OCI-LY1 (cell line): Measurements from ENCODE around the gene SLC17A9.

Source experiments
- H2AFZ ChIP-seq: fragments of 200-600 bp; sonication (generic), shearing (Covaris generic); 2 replicates; pipeline ENCODE4 v1.6.0; 2014; ENCODE audit warnings: antibody characterized with exemption, mild to moderate bottlenecking, low read length
- H3F3A ChIP-seq: fragments of 200-600 bp; sonication (generic), shearing (Covaris generic); 2 replicates; pipeline ENCODE4 v1.6.0; 2014; ENCODE audit warnings: mild to moderate bottlenecking, antibody characterized with exemption, low read length, moderate library complexity; ENCODE audit not compliant: insufficient read depth
- H3K27ac ChIP-seq: fragments of 200-600 bp; sonication (generic); 2 replicates; pipeline ENCODE4 v1.5.1; 2014; ENCODE audit warnings: low read length, mixed run types, mild to moderate bottlenecking, low read depth; ENCODE audit not compliant: poor library complexity, severe bottlenecking
- H3K27me3 ChIP-seq: fragments of 200-600 bp; sonication (generic); 2 replicates; pipeline ENCODE4 v1.6.0; 2014; ENCODE audit warnings: antibody characterized with exemption, mild to moderate bottlenecking, low read length, moderate library complexity; ENCODE audit not compliant: insufficient read depth
- H3K36me3 ChIP-seq: fragments of 200-600 bp; sonication (generic); 2 replicates; pipeline ENCODE4 v1.6.1; 2014; ENCODE audit warnings: mild to moderate bottlenecking, antibody characterized with exemption, low read length, moderate library complexity, mixed read lengths; ENCODE audit not compliant: insufficient read depth
- H3K4me1 ChIP-seq: fragments of 200-600 bp; sonication (generic); 2 replicates; pipeline ENCODE4 v1.5.1; 2014; ENCODE audit warnings: mild to moderate bottlenecking, low read length, moderate library complexity; ENCODE audit not compliant: insufficient read depth, severe bottlenecking
- H3K4me2 ChIP-seq: fragments of 200-600 bp; sonication (generic), shearing (Covaris generic); 2 replicates; pipeline ENCODE4 v1.6.1; 2014; ENCODE audit warnings: low read length
- H3K4me3 ChIP-seq: fragments of 200-600 bp; sonication (generic); 2 replicates; pipeline ENCODE4 v1.5.1; 2014; ENCODE audit warnings: low read length, low read depth, mild to moderate bottlenecking, mixed read lengths; ENCODE audit not compliant: poor library complexity, severe bottlenecking
- H3K79me2 ChIP-seq: fragments of 200-600 bp; shearing (Covaris generic); 2 replicates; pipeline ENCODE4 v1.6.1; 2016; ENCODE audit warnings: mixed run types, low read length, mixed read lengths; ENCODE audit not compliant: insufficient read depth
- H3K9ac ChIP-seq: fragments of 200-600 bp; sonication (generic), shearing (Covaris generic); 2 replicates; pipeline ENCODE4 v1.6.1; 2014; ENCODE audit warnings: mild to moderate bottlenecking, low read length, mixed read lengths
- H3K9me2 ChIP-seq: fragments of 200-600 bp; sonication (generic), shearing (Covaris generic); 2 replicates; pipeline ENCODE4 v1.6.1; 2014; ENCODE audit warnings: low read depth, mild to moderate bottlenecking, low read length, mixed read lengths
- H3K9me3 ChIP-seq: fragments of 200-600 bp; shearing (Covaris generic); 2 replicates; pipeline ENCODE4 v1.6.1; 2014; ENCODE audit warnings: low read length, mixed read lengths
- H4K20me1 ChIP-seq: fragments of 200-600 bp; sonication (generic), shearing (Covaris generic); 2 replicates; pipeline ENCODE4 v1.6.0; 2016; ENCODE audit warnings: mild to moderate bottlenecking, low read length; ENCODE audit not compliant: insufficient read depth
- EZH2 ChIP-seq: fragments of 200-600 bp; sonication (generic), shearing (Covaris generic); IDR thresholded peaks from 2 replicates; pipeline ENCODE4 v1.8.0; 2017; ENCODE audit warnings: borderline replicate concordance, mixed run types, mild to moderate bottlenecking, antibody characterized with exemption, low read length, moderate library complexity, mixed read lengths
- TF ChIP-seq, protein P1 (sequence below): fragments of 200-600 bp; sonication (generic), shearing (Covaris generic); IDR thresholded peaks from 2 replicates; pipeline ENCODE4 v1.5.1; 2017; ENCODE audit warnings: mild to moderate bottlenecking, antibody characterized with exemption, low read length, moderate library complexity, mixed read lengths

Gene SLC17A9

GRCh38 chr20:62953839-62954703, 1.6 kb downstream of the SLC17A9 start:
- Histone ChIP-seq H3K36me3 (peaks cover 29% of the 10 kb centered on the region), H2AFZ (no peak overlapping the region), H3K4me1 (peaks cover 29% of the 10 kb centered on the region), H3K4me3 (peak overlapping the region; percentile 64), H3K27ac (peak overlapping the region; percentile 89), H3K9me3 (0 out of 2 replicates have a peak, but pooled peaks cover 2% of the 10 kb centered on the region), H3K9me2 (no peaks in the 10 kb centered on the region), H3K27me3 (no peaks in the 10 kb centered on the region), H4K20me1 (no peaks in the 10 kb centered on the region), H3K4me2 (peak overlapping the region; percentile 74), H3F3A (no peaks in the 10 kb centered on the region), H3K9ac (peak overlapping the region; percentile 67), H3K79me2 (no peaks in the 10 kb centered on the region)
- TF ChIP-seq EZH2: no peak
- TF ChIP-seq, protein P1, sequence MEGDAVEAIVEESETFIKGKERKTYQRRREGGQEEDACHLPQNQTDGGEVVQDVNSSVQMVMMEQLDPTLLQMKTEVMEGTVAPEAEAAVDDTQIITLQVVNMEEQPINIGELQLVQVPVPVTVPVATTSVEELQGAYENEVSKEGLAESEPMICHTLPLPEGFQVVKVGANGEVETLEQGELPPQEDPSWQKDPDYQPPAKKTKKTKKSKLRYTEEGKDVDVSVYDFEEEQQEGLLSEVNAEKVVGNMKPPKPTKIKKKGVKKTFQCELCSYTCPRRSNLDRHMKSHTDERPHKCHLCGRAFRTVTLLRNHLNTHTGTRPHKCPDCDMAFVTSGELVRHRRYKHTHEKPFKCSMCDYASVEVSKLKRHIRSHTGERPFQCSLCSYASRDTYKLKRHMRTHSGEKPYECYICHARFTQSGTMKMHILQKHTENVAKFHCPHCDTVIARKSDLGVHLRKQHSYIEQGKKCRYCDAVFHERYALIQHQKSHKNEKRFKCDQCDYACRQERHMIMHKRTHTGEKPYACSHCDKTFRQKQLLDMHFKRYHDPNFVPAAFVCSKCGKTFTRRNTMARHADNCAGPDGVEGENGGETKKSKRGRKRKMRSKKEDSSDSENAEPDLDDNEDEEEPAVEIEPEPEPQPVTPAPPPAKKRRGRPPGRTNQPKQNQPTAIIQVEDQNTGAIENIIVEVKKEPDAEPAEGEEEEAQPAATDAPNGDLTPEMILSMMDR: no peak

- Histone ChIP-seq H3K27ac (no peak overlapping the region), H3K79me2 (no peaks in the 10 kb centered on the region), H3K4me3 (no peak overlapping the region), H3K9me2 (no peaks in the 10 kb centered on the region), H3K4me1 (peaks cover 29% of the 10 kb centered on the region), H3K36me3 (peaks cover 13% of the 10 kb centered on the region), H3K4me2 (no peak overlapping the region), H4K20me1 (no peaks in the 10 kb centered on the region), H2AFZ (no peak overlapping the region), H3K27me3 (no peaks in the 10 kb centered on the region), H3K9ac (no peak overlapping the region), H3K9me3 (no peaks in the 10 kb centered on the region), H3F3A (no peaks in the 10 kb centered on the region)
- no peak for TF ChIP-seq EZH2
- TF ChIP-seq, protein P1: no peak
These were observed 3.2 kb downstream of the SLC17A9 start for GRCh38 chr20:62955519-62956386.

DNA sequence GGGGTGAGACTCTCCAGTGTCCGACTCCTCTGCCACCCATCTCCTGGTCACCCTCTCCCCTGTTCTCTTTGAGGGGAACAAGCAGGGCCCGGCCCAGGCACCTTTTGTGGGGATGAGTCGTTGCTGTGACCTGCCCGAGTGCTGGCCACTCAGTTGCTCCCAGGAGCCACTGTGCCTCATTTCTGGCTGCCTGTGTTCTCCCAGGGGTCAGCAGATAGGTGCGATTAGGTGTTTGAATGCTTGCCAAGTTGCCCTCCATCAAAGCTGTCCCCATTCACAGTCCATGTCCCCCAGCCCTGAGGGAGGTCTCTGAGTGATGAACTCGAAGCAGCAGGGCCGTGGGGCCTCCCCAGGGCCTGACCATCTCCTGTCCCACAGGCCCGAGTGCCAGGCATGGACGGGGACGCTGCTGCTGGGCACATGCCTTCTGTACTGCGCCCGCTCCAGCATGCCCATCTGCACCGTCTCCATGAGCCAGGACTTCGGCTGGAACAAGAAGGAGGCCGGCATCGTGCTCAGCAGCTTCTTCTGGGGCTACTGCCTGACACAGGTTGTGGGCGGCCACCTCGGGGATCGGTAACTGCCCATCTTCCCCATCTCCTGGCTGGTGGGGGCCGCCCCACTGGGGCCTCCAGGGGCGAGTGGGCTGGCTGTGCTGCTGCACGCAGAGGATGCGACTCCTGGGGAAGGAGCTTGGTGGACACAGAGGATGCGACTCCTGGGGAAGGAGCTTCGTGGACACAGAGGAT, 4.1 kb downstream of the SLC17A9 start:
- TF ChIP-seq, protein P1: no peak
- no peak for TF ChIP-seq EZH2
- Histone ChIP-seq H3K9me3 (no peaks in the 10 kb centered on the region), H3K79me2 (no peaks in the 10 kb centered on the region), H3K4me2 (no peak overlapping the region), H4K20me1 (no peaks in the 10 kb centered on the region), H3K36me3 (peaks cover 13% of the 10 kb centered on the region), H3K4me3 (no peak overlapping the region), H2AFZ (no peak overlapping the region), H3K27ac (no peak overlapping the region), H3K9ac (no peak overlapping the region), H3F3A (no peaks in the 10 kb centered on the region), H3K9me2 (no peaks in the 10 kb centered on the region), H3K27me3 (no peaks in the 10 kb centered on the region), H3K4me1 (peaks cover 29% of the 10 kb centered on the region)
